CD4-positive, alpha-beta T cell (primary cell): ENCODE data around the gene WASF3. TPM values are rescaled to one million over a fixed set of nuclear protein-coding genes. Genes with fewer than 3 reads are reported as not detected.

ENCODE experiments used
- ATAC-seq: fragments of 200-7000 bp; cut with Tn5 transposase; one replicate; pipeline ENCODE4 v1.10.0; 2022; ENCODE audit warnings: mild to moderate bottlenecking; ENCODE audit not compliant: poor library complexity
- CTCF ChIA-PET: fragments of 350-600 bp; sonication (Branson Sonifier 250); formaldehyde crosslinking; loops from one replicate; lab custom pipeline; 2021; ENCODE audit warnings: antibody characterized with exemption, inconsistent platforms; lab: Charles Lee
- POLR2A ChIA-PET: fragments of 350-600 bp; sonication (Branson Sonifier 250); formaldehyde crosslinking; loops from one replicate; lab custom pipeline; 2021; ENCODE audit warnings: antibody characterized with exemption, inconsistent platforms; lab: Charles Lee
- DNase-seq, 14 experiments: peaks; one replicate each; pipeline ENCODE4 v3.0.0-alpha.2; 2013 to 2020; ENCODE audit warnings: mixed read lengths in 2 of 14
- H3K27ac ChIP-seq, 2 donors: one replicate each; pipeline versions ENCODE4 v1.5.1 to v1.7.0; 2013; ENCODE audit warnings: low read length in 2 of 2, low read depth in 1 of 2, mild to moderate bottlenecking in 1 of 2
- H3K27me3 ChIP-seq, 2 experiments: 1 replicate in 1 of 2; 2 replicates in 1 of 2; pipeline versions ENCODE4 v1.6.1 to v1.7.0; 2013; ENCODE audit warnings: low read length in 2 of 2, control low read depth in 1 of 2, mild to moderate bottlenecking in 1 of 2, moderate library complexity in 1 of 2; ENCODE audit not compliant: insufficient read depth in 2 of 2, control insufficient read depth in 1 of 2
- H3K36me3 ChIP-seq: one replicate; pipeline ENCODE4 v1.6.1; 2013; ENCODE audit warnings: low read length, control low read depth; ENCODE audit not compliant: insufficient read depth
- H3K4me1 ChIP-seq: one replicate; pipeline ENCODE4 v1.6.1; 2013; ENCODE audit warnings: low read length, control low read depth; ENCODE audit not compliant: insufficient read depth
- H3K4me3 ChIP-seq: one replicate; pipeline ENCODE4 v1.5.1; 2013; ENCODE audit warnings: mild to moderate bottlenecking, low read length, moderate library complexity
- H3K9me3 ChIP-seq, 2 experiments: 1 replicate in 1 of 2; 2 replicates in 1 of 2; pipeline versions ENCODE4 v1.6.1 to v1.7.0; 2013; ENCODE audit warnings: low read length in 2 of 2, mild to moderate bottlenecking in 2 of 2, control low read depth in 1 of 2, moderate library complexity in 1 of 2; ENCODE audit not compliant: control insufficient read depth in 1 of 2, insufficient read depth in 1 of 2
- H3K27ac Mint-ChIP-seq: one replicate; pipeline ENCODE4 v1.8.0; 2020; ENCODE audit warnings: mixed read lengths
- H3K27me3 Mint-ChIP-seq: one replicate; pipeline ENCODE4 v1.8.0; 2021; ENCODE audit warnings: mixed read lengths
- H3K36me3 Mint-ChIP-seq: one replicate; pipeline ENCODE4 v1.8.0; 2021; ENCODE audit warnings: low read depth, mixed read lengths
- H3K4me1 Mint-ChIP-seq: one replicate; pipeline ENCODE4 v1.8.0; 2021; ENCODE audit warnings: low read depth, mixed read lengths
- H3K4me3 Mint-ChIP-seq: one replicate; pipeline ENCODE4 v1.8.0; 2020; ENCODE audit warnings: mild to moderate bottlenecking, mixed read lengths
- H3K9me3 Mint-ChIP-seq: one replicate; pipeline ENCODE4 v1.8.0; 2020; ENCODE audit warnings: mixed read lengths
- CTCF ChIP-seq: fragments of 200-600 bp; IDR thresholded peaks from one replicate; pipeline ENCODE4 v1.8.0; 2022; ENCODE audit warnings: antibody characterized with exemption, mild to moderate bottlenecking
- intact Hi-C, 2 experiments: fragments of 100-400 bp; cut with DNase I in 1 of 2; cut with micrococcal nuclease in 1 of 2; formaldehyde crosslinking; loops; one replicate each; pipeline versions ENCODE4 v1.15.1 to v1.9.0; 2023 to 2025; cut with DNase I, micrococcal nuclease
- total RNA-seq, 174 experiments: library from RNA in 2 of 174; stranded (reverse) in 2 of 174; gene quantifications; one replicate each; pipeline ENCODE4 v1.2.3 and lab custom pipeline; 2021 to 2026

WASF3 gene
- total RNA-seq, 2 experiments from 2014 or later, result 0.08 TPM; not detected in 1

GRCh38 chr13:26677156-26677555 is 119.7 kb downstream of the WASF3 start:
- ChIA-PET POLR2A (no interaction called here), CTCF (no interaction called here)
- Histone ChIP-seq H3K36me3 (no peaks in the 10 kb centered on the region), H3K4me1 (no peaks in the 10 kb centered on the region), H3K27me3 (peaks cover 0 to 2% of the 10 kb centered on the region in 2 experiments), H3K27ac (no peak overlapping the region), H3K9me3 (peaks cover 0 to 4% of the 10 kb centered on the region in 2 experiments), H3K4me3 (no peak overlapping the region)
- H3K27me3 Mint-ChIP-seq, result peaks cover 14% of the 10 kb centered on the region
- DNase-seq (no peak), ATAC-seq (no peak)
- no peaks in the 10 kb centered on the region for H3K9me3 Mint-ChIP-seq
- H3K4me3 Mint-ChIP-seq, result no peak overlapping the region
- H3K4me1 Mint-ChIP-seq, result no peaks in the 10 kb centered on the region
- H3K36me3 Mint-ChIP-seq, result no peaks in the 10 kb centered on the region
- no peak overlapping the region for H3K27ac Mint-ChIP-seq
- no peak for TF ChIP-seq CTCF
- intact Hi-C loops, result no loop called here

DNA sequence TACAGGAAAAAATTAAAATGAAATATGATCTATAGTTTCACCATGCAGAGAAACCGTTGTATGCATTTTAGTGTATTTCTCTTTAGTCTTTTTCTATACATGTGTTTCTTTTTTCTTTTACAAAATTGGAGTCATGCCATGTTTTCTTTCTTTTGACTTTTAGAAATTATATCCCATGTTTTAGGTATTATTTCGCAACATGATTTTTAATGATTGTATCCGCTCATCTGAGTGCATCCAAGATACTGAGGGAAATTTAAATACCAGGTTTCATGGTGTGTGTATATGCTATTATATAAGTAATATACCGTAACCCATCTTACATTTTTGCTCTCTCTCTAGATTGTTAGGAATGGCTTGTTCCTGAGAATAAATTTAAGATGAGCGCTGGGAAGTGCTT is 120.8 kb downstream of the WASF3 start:
- ChIA-PET POLR2A (no interaction called here), CTCF (no interaction called here)
- peaks cover 0 to 4% of the 10 kb centered on the region in 2 experiments for H3K9me3 ChIP-seq
- ATAC-seq (no peak), DNase-seq (no peak)
- peaks cover 22% of the 10 kb centered on the region for H3K27me3 Mint-ChIP-seq
- H3K36me3 Mint-ChIP-seq, result no peaks in the 10 kb centered on the region
- no peaks in the 10 kb centered on the region for H3K9me3 Mint-ChIP-seq
- H3K4me3 ChIP-seq, result no peak overlapping the region
- no peak overlapping the region for H3K27ac ChIP-seq
- H3K4me3 Mint-ChIP-seq, result no peak overlapping the region
- no peaks in the 10 kb centered on the region for H3K4me1 Mint-ChIP-seq
- no peaks in the 10 kb centered on the region for H3K36me3 ChIP-seq
- intact Hi-C loops, result no loop called here
- no peak for TF ChIP-seq CTCF
- no peaks in the 10 kb centered on the region for H3K4me1 ChIP-seq
- no peak overlapping the region for H3K27ac Mint-ChIP-seq
- peaks cover 0 to 2% of the 10 kb centered on the region in 2 experiments for H3K27me3 ChIP-seq

DNA sequence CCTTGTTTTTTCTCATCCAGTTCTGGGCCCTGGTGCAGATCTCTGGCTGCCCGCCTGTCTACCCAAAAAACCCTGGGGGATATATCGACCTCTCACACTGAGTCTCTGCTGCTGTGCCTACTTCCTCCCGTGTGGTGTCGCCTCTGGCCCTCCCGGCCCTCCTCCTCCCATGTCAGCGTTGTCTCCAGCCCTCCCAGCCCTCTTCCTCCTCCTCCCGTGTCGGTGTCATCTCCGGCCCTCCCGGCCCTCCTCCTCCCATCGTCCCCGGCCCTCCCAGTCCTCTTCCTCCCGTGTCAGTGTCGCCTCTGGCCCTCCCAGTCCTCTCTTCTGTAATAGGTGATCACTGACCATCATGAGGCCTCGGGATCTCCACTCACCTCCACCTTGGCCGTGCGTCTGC is 121.3 kb downstream of the WASF3 start:
- Mint-ChIP-seq H3K9me3 (no peaks in the 10 kb centered on the region), H3K4me3 (no peak overlapping the region), H3K27ac (no peak overlapping the region), H3K4me1 (no peaks in the 10 kb centered on the region), H3K27me3 (peaks cover 20% of the 10 kb centered on the region), H3K36me3 (no peaks in the 10 kb centered on the region)
- no peaks in the 10 kb centered on the region for H3K36me3 ChIP-seq
- ChIA-PET POLR2A (no interaction called here), CTCF (no interaction called here)
- H3K4me1 ChIP-seq, result no peaks in the 10 kb centered on the region
- TF ChIP-seq CTCF, result no peak
- ATAC-seq (no peak), DNase-seq (no peak)
- peaks cover 2 to 3% of the 10 kb centered on the region in 2 experiments for H3K27me3 ChIP-seq
- H3K9me3 ChIP-seq, result peaks cover 0 to 7% of the 10 kb centered on the region in 2 experiments
- no peak overlapping the region for H3K4me3 ChIP-seq
- no peak overlapping the region for H3K27ac ChIP-seq
- intact Hi-C loops, result no loop called here
